Measurements from ENCODE around the gene DMRTB1. TPM values are rescaled to one million over a fixed set of nuclear protein-coding genes. Genes with fewer than 3 reads are reported as not detected.

The DMRTB1 gene
- total RNA-seq, 1 donor from 2014 or later, result not detected

DNA sequence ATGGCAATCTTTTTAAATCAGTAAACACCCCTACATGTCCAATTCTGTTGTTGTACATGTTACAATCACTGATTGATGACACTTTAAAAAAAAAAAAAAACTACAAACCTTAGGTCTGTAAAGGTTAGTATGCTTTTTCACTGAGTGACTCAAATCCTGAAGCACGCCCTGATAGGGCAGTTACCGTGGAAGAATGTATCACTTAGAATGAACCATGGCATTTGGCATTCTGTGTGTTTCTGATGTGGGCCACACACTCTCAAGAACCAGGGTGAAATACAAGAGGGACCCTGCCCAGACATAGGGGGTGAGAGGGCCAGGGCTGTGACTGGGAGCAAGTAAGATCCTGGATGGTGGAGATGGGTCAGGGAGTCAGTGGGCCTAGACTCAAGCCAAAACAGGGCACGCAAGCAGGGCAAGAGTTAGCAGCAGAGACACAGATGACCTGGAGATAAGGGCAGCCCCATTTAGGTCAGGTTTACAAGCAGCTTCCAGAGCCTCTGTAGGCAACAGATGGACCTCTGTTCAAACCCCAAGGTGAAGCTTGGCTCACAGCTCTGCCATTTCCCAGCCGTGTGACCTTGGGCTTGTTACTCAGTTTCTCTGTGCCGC, 47.6 kb upstream of the DMRTB1 start:
- TF ChIP-seq, protein P1, sequence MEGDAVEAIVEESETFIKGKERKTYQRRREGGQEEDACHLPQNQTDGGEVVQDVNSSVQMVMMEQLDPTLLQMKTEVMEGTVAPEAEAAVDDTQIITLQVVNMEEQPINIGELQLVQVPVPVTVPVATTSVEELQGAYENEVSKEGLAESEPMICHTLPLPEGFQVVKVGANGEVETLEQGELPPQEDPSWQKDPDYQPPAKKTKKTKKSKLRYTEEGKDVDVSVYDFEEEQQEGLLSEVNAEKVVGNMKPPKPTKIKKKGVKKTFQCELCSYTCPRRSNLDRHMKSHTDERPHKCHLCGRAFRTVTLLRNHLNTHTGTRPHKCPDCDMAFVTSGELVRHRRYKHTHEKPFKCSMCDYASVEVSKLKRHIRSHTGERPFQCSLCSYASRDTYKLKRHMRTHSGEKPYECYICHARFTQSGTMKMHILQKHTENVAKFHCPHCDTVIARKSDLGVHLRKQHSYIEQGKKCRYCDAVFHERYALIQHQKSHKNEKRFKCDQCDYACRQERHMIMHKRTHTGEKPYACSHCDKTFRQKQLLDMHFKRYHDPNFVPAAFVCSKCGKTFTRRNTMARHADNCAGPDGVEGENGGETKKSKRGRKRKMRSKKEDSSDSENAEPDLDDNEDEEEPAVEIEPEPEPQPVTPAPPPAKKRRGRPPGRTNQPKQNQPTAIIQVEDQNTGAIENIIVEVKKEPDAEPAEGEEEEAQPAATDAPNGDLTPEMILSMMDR (IDR thresholded peaks at IDR 0.05), result no peak
- Mint-ChIP-seq H3K4me1 (ENCODE audit: low read depth) (peaks cover 43% of the 10 kb centered on the region), H3K9me3 (ENCODE audit: low read depth) (no peaks in the 10 kb centered on the region), H3K27me3 (ENCODE audit: low read depth) (peaks cover 4% of the 10 kb centered on the region), H3K4me3 (ENCODE audit: unreplicated experiment) (no peak overlapping the region), H3K36me3 (ENCODE audit: low read depth) (no peaks in the 10 kb centered on the region), H3K27ac (ENCODE audit: unreplicated experiment) (no peak overlapping the region)
- no peak for DNase-seq (ENCODE audit: low spot score)

- DNase-seq (ENCODE audit: low spot score), result no peak
- H3K27me3 Mint-ChIP-seq (ENCODE audit: low read depth), result no peaks in the 10 kb centered on the region
- TF ChIP-seq, protein P1 (IDR thresholded peaks at IDR 0.05), result no peak
- no peaks in the 10 kb centered on the region for H3K9me3 Mint-ChIP-seq (ENCODE audit: low read depth)
- no peak overlapping the region for H3K4me3 Mint-ChIP-seq (ENCODE audit: unreplicated experiment)
- peak overlapping the region; percentile 81 for H3K27ac Mint-ChIP-seq (ENCODE audit: unreplicated experiment)
- peaks cover 52% of the 10 kb centered on the region for H3K4me1 Mint-ChIP-seq (ENCODE audit: low read depth)
- H3K36me3 Mint-ChIP-seq (ENCODE audit: low read depth), result no peaks in the 10 kb centered on the region
Observed at GRCh38 chr1:53412285-53413174, 46.7 kb upstream of the DMRTB1 start.

GRCh38 chr1:53413175-53414001, 45.8 kb upstream of the DMRTB1 start:
- peaks cover 52% of the 10 kb centered on the region for H3K4me1 Mint-ChIP-seq (ENCODE audit: low read depth)
- peak overlapping the region; percentile 81 for H3K27ac Mint-ChIP-seq (ENCODE audit: unreplicated experiment)
- no peaks in the 10 kb centered on the region for H3K9me3 Mint-ChIP-seq (ENCODE audit: low read depth)
- H3K36me3 Mint-ChIP-seq (ENCODE audit: low read depth), result no peaks in the 10 kb centered on the region
- TF ChIP-seq, protein P1 (IDR thresholded peaks at IDR 0.05), result no peak
- DNase-seq (ENCODE audit: low spot score), result no peak
- H3K4me3 Mint-ChIP-seq (ENCODE audit: unreplicated experiment), result no peak overlapping the region
- no peaks in the 10 kb centered on the region for H3K27me3 Mint-ChIP-seq (ENCODE audit: low read depth)

GRCh38 chr1:53414632-53415031, 44.6 kb upstream of the DMRTB1 start:
- Mint-ChIP-seq H3K27ac (ENCODE audit: unreplicated experiment) (no peak overlapping the region), H3K9me3 (ENCODE audit: low read depth) (no peaks in the 10 kb centered on the region), H3K4me1 (ENCODE audit: low read depth) (peaks cover 49% of the 10 kb centered on the region), H3K27me3 (ENCODE audit: low read depth) (no peaks in the 10 kb centered on the region), H3K4me3 (ENCODE audit: unreplicated experiment) (no peak overlapping the region), H3K36me3 (ENCODE audit: low read depth) (no peaks in the 10 kb centered on the region)
- TF ChIP-seq, protein P1 (IDR thresholded peaks at IDR 0.05), result no peak
- no peak for DNase-seq (ENCODE audit: low spot score)

GRCh38 chr1:53415432-53415831, 43.8 kb upstream of the DMRTB1 start:
- no peaks in the 10 kb centered on the region for H3K36me3 Mint-ChIP-seq (ENCODE audit: low read depth)
- no peak overlapping the region for H3K27ac Mint-ChIP-seq (ENCODE audit: unreplicated experiment)
- H3K4me1 Mint-ChIP-seq (ENCODE audit: low read depth), result peaks cover 45% of the 10 kb centered on the region
- DNase-seq (ENCODE audit: low spot score), result no peak
- H3K4me3 Mint-ChIP-seq (ENCODE audit: unreplicated experiment), result no peak overlapping the region
- H3K27me3 Mint-ChIP-seq (ENCODE audit: low read depth), result no peaks in the 10 kb centered on the region
- no peaks in the 10 kb centered on the region for H3K9me3 Mint-ChIP-seq (ENCODE audit: low read depth)
- TF ChIP-seq, protein P1 (IDR thresholded peaks at IDR 0.05), result no peak

Measured in chondrocyte (in vitro differentiated cells).